ENCODE data around the gene CDK16. TPM values are rescaled to one million over a fixed set of nuclear protein-coding genes. Genes with fewer than 3 reads are reported as not detected.

Gene CDK16
- total RNA-seq, 6 experiments from 2014 or later, result 14.6 to 37.4 (median 29.5) TPM

- DNase-seq (no peak), ATAC-seq (no peak)
- no peaks in the 10 kb centered on the region for H3K27me3 ChIP-seq
- H3K4me3 ChIP-seq, result no peak overlapping the region
- TF ChIP-seq CTCF (IDR thresholded peaks at IDR 0.05) (no peak), POLR2A (IDR thresholded peaks at IDR 0.05) (no peak)
- intact Hi-C loops (cut with DNase I), result no loop called here
- H3K4me1 ChIP-seq, result peaks cover 0 to 10% (median 0%) of the 10 kb centered on the region in 4 donors
- 75% methylated on average over 4 of the region's 4 CpGs for WGBS (ENCODE audit: insufficient coverage, low coverage, low lambda C conversion rate, missing lambda C conversion rate)
- H3K9me3 ChIP-seq, result no peaks in the 10 kb centered on the region
- H3K36me3 ChIP-seq, result peaks cover 9 to 94% (median 54%) of the 10 kb centered on the region in 4 donors
- H3K27ac ChIP-seq, result no peak overlapping the region
Observed at GRCh38 chrX:47202877-47203276, 15.6 kb upstream of the CDK16 start.

- Histone ChIP-seq H3K9me3 (no peaks in the 10 kb centered on the region), H3K27me3 (no peaks in the 10 kb centered on the region), H3K4me3 (no peak overlapping the region), H3K27ac (no peak overlapping the region), H3K36me3 (peaks cover 9 to 94% (median 51%) of the 10 kb centered on the region in 4 donors), H3K4me1 (peaks cover 0 to 9% (median 0%) of the 10 kb centered on the region in 4 donors)
- intact Hi-C loops (cut with DNase I), result no loop called here
- DNase-seq, result peak in 1 of 3 donors; percentile 15
- no peak for ATAC-seq
- TF ChIP-seq POLR2A (IDR thresholded peaks at IDR 0.05), result no peak
- no peak for TF ChIP-seq CTCF (IDR thresholded peaks at IDR 0.05)
- 77% methylated on average over 3 of the region's 5 CpGs for WGBS (ENCODE audit: insufficient coverage, low coverage, low lambda C conversion rate, missing lambda C conversion rate)
Observed at GRCh38 chrX:47204970-47205369, 13.5 kb upstream of the CDK16 start.

- H3K27me3 ChIP-seq, result no peaks in the 10 kb centered on the region
- no peaks in the 10 kb centered on the region for H3K4me1 ChIP-seq
- intact Hi-C loops (cut with DNase I), result no loop called here
- DNase-seq (no peak), ATAC-seq (no peak)
- H3K9me3 ChIP-seq, result no peaks in the 10 kb centered on the region
- H3K36me3 ChIP-seq, result peaks cover 3 to 94% (median 45%) of the 10 kb centered on the region in 4 donors
- no peak overlapping the region for H3K27ac ChIP-seq
- WGBS (ENCODE audit: insufficient coverage, low coverage, low lambda C conversion rate, missing lambda C conversion rate), result 92% methylated on average over 2 of the region's 3 CpGs
- no peak overlapping the region for H3K4me3 ChIP-seq
- TF ChIP-seq CTCF (IDR thresholded peaks at IDR 0.05), result no peak
- no peak for TF ChIP-seq POLR2A (IDR thresholded peaks at IDR 0.05)
Observed at GRCh38 chrX:47206316-47206715, 12.2 kb upstream of the CDK16 start.

GRCh38 chrX:47208108-47208507, 10.4 kb upstream of the CDK16 start:
- Histone ChIP-seq H3K27me3 (no peaks in the 10 kb centered on the region), H3K4me3 (no peak overlapping the region), H3K36me3 (peaks cover 4 to 93% (median 40%) of the 10 kb centered on the region in 4 donors), H3K9me3 (no peaks in the 10 kb centered on the region), H3K27ac (no peak overlapping the region), H3K4me1 (no peaks in the 10 kb centered on the region)
- intact Hi-C loops (cut with DNase I), result no loop called here
- no peak for TF ChIP-seq POLR2A (IDR thresholded peaks at IDR 0.05)
- no peak for TF ChIP-seq CTCF (IDR thresholded peaks at IDR 0.05)
- no peak for ATAC-seq
- WGBS (ENCODE audit: insufficient coverage, low coverage, low lambda C conversion rate, missing lambda C conversion rate), result 74% methylated on average over 5 of the region's 12 CpGs
- DNase-seq, result no peak
